AG04449 (cell line): Measurements from ENCODE around the gene ATP1B4.

Source experiments
- CTCF ChIA-PET: fragments of 350-600 bp; formaldehyde crosslinking; extraction: SDS; loops from one replicate; lab custom pipeline; 2021; ENCODE audit warnings: antibody characterized with exemption; lab: Yijun Ruan, JAX
- POLR2A ChIA-PET: fragments of 400-600, 350-600 bp; formaldehyde crosslinking; extraction: SDS; loops from one replicate; lab custom pipeline; 2020; ENCODE audit warnings: antibody characterized with exemption, inconsistent platforms; lab: Yijun Ruan, JAX
- DNase-seq: peaks from one replicate; pipeline ENCODE4 v3.0.0-alpha.2; 2010; ENCODE audit warnings: low read depth, low spot score
- H3K4me3 ChIP-seq: 2 replicates; pipeline ENCODE4 v1.5.1; 2011; ENCODE audit warnings: low read depth, mild to moderate bottlenecking, control low read depth, low read length
- CTCF ChIP-seq: IDR thresholded peaks from one replicate; pipeline ENCODE4 v1.5.1; 2011; ENCODE audit warnings: mild to moderate bottlenecking, moderate library complexity, low read length, control low read depth, inconsistent platforms; ENCODE audit not compliant: insufficient read depth; ENCODE audit errors: missing control alignments

The ATP1B4 gene

GRCh38 chrX:120367402-120368109, 5.7 kb downstream of the ATP1B4 start:
- DNase-seq: no peak
- ChIA-PET POLR2A (no interaction called here), CTCF (interaction anchor here (0.8 kb wide), 1 partner anchor 85 kb away, joined by 3 read pairs; no protein-coding TSS in a partner anchor)
- no peak overlapping the region for H3K4me3 ChIP-seq
- no peak for TF ChIP-seq CTCF

- ChIA-PET CTCF (interaction anchor here (1.1 kb wide), 1 partner anchor 8 kb away, joined by 3 read pairs; no protein-coding TSS in a partner anchor), POLR2A (no interaction called here)
- TF ChIP-seq CTCF: no peak
- no peak for DNase-seq
- H3K4me3 ChIP-seq: no peak overlapping the region
Observed at GRCh38 chrX:120372667-120373370, 10.9 kb downstream of the ATP1B4 start.

GRCh38 chrX:120377179-120377578, 15.3 kb downstream of the ATP1B4 start:
- no peak for TF ChIP-seq CTCF

GRCh38 chrX:120377715-120378114, 15.8 kb downstream of the ATP1B4 start:
- no peak overlapping the region for H3K4me3 ChIP-seq
- CTCF ChIA-PET: no interaction called here
- no peak for TF ChIP-seq CTCF
- POLR2A ChIA-PET: no interaction called here
- no peak for DNase-seq

More at GRCh38 chrX:120377179-120377578, 15.3 kb downstream of the ATP1B4 start:
- no peak for DNase-seq
- ChIA-PET CTCF (no interaction called here), POLR2A (no interaction called here)
- H3K4me3 ChIP-seq: no peak overlapping the region

GRCh38 chrX:120378570-120378969, 16.7 kb downstream of the ATP1B4 start:
- DNase-seq: no peak
- POLR2A ChIA-PET: no interaction called here
- TF ChIP-seq CTCF: no peak
- CTCF ChIA-PET: no interaction called here
- no peak overlapping the region for H3K4me3 ChIP-seq
